HG03442 (cell line): ENCODE results near the gene ADAR.
A peak's percentile ranks its signal among the peaks of the same experiment; 100 is the strongest.

Source experiments
- ATAC-seq: cut with Tn5 transposase; IDR thresholded peaks from one replicate; pipeline ENCODE4 v1.9.1; 2021; ENCODE audit warnings: mild to moderate bottlenecking, moderate library complexity; ENCODE audit not compliant: unreplicated experiment

Gene ADAR

DNA sequence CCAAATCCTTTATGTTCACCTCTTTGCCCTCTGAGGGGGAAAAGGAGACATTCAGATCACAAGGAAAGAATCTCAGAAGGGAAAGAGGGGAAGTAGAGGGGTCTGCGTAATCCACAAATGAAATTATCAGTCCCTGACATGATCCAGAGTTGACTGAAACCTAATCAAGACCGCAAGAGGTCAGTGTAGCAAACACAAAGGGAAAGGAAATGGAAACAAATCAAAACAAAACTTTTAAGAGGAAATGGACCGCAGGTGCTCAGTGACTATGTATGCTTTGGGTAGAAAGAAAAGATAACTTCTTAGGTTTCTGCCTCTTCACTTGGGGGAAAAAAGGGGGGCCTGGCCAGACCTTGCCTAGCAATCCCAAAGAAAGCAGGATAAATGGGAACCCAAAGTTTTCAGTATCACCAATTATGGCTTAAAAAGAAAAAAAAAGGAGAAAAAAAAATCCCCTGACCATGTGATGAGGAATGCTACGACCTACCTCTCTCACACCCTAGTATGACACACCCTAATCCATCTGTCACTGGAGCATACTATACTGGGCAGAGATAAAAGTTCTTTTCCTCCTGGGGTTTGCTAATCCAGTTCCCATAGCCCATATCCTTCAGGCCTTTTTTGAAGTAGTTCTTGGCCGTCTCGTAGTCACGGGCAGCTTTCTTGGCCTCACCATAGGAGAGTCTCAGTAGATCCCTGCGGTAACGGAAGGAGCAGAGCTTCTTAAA is 23.6 kb downstream of the ADAR start:
- ATAC-seq = no peak

DNA sequence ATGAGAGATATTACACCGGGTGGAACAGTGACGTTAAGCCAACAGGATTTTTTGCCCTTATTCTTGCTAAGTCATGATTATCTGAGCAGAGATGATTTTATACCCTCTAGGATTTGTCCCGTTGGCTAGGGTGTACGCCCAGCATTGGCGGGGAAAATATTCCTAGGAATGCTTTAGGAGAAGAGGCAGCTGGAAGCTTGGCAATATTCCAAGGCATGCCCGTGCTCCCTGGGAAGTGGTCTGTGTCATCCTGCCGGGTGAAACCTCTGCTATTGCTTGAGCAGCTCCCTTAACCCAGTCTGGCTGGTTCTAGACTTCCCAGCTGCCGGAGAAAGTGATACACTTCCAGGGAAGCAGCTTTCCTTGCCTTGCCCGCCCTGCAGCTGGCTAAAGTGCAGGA is 24.2 kb downstream of the ADAR start:
- no peak for ATAC-seq

DNA sequence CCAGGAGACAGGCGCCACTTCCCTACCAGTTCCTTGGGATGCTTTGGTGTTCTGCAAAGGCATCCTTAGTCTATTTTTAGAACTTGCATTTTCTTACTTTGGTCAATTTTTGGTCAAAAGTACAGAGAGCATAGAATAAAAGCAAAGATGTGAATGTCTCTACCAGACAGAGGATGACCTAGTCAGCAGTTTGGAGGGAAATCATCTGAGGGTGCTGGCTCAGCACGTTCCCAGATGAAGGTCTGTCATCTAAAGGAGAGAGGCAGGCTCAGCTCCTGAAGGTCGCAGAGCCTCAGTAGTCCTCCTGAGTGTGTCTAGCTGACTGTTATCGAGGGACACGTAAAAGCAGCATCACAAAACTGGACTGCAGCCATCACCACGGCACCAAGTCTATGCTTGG is 25.1 kb downstream of the ADAR start:
- no peak for ATAC-seq

DNA sequence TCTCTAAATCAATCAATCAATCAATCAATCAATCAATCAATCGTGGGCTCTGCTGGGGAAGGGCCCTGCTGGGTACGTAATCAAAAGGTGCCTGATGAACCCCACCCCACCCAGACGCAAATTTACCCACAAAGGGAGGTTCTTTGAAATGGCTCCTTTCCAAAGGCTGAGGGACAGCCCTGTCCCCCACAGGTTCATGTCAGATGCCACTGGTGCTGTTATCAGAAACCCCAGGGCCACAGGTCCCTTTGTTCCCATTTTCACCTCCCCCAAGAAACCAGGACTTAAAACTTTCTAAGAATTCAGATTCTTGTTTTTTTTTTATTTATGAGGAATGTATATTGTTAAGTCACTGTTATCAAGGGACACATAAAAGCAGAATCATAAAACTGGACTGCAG is 26.2 kb downstream of the ADAR start:
- ATAC-seq = no peak

DNA sequence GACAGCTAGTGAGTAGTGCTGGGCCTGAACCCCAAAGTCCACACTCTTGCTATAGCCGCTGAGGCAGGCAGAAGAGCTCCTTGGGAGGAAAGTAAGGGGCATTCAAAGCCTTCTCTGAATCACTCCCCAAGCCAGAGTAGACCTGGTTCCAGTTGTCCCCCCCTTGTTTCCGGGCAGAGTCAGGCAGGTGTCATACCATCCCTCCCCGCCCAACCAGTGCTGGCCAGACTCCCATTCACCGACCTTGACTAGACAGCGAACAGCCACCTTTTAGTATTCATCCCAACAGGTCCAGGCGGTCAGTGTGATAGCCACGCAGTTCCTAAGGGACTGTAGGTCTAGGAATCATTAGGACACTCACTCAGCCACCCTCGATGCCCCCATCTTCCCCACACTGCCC is 28.6 kb downstream of the ADAR start:
- ATAC-seq = no peak

DNA sequence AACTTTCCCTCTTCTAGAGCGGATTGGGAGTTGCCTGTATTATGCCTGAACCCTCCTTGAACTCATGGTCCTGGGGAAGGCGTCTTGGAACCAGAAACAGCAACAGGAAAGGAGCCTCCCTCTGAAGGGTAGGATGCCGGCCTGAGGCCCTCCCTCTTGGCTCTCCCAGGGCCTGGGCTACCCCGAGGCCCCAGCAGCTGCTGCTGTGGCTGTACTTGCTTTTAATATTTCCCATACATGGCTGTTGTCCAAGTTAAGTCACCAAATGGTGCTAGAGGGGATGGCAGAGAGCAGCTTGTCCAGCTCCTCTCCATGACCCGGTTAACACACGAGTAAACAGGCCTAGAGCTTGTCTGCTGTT is 29.9 kb downstream of the ADAR start:
- ATAC-seq = no peak

DNA sequence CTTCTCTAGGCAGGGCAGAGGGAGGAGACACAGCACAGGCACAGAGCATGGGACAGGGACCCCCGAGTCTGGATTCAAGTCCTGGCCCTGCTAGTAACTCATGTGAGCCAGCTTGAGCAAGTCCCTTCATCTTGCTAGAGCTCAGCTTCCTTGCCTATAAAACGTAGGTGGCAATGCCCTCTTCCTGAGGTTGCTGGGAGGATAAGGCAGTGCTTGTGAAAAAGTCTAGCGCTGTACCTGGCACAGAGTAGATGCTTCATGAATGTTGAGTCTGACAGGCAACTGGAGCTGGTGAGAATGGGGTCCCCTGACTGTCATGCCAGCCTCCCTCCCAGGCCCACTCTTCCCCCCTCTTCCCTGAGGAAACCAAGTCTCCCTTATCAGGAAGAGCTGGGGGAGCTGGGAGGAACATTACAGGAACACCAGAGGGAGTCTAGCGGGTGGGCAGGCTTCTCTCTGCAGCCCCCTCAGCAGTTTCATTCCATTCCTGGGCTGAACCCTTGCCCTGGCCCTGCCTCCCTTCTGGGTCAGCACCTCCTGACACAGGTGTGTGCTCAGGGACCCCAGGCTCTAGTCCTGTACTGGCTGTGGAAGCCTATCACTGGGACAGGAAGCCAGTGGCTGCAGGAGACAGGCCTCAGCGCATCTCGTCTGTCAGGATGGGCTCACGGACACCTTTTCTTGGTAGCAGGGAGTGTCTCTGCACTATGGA is 30.5 kb downstream of the ADAR start:
- no peak for ATAC-seq

DNA sequence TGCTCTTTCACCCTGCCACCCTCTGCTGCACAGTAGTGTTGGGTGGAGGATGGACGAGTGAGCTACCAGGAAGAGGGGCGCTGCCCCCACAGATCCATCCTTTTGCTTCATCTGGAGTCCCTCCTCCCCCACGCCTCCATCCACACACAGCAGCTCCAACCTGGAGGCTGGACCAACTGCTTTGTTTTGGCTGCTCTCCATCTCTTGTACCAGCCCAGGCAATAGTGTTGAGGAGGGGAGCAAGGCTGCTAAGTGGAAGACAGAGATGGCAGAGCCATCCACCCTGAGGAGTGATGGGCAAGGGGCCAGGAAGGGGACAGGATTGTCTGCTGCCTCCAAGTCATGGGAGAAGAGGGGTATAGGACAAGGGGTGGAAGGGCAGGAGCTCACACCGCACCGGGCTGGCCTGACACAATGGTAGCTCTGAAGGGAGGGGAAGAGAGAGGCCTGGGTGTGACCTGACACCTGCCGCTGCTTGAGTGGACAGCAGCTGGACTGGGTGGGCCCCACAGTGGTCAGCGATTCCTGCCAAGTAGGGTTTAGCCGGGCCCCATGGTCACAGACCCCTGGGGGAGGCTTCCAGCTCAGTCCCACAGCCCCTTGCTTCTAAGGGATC is 31.9 kb downstream of the ADAR start:
- no peak for ATAC-seq

DNA sequence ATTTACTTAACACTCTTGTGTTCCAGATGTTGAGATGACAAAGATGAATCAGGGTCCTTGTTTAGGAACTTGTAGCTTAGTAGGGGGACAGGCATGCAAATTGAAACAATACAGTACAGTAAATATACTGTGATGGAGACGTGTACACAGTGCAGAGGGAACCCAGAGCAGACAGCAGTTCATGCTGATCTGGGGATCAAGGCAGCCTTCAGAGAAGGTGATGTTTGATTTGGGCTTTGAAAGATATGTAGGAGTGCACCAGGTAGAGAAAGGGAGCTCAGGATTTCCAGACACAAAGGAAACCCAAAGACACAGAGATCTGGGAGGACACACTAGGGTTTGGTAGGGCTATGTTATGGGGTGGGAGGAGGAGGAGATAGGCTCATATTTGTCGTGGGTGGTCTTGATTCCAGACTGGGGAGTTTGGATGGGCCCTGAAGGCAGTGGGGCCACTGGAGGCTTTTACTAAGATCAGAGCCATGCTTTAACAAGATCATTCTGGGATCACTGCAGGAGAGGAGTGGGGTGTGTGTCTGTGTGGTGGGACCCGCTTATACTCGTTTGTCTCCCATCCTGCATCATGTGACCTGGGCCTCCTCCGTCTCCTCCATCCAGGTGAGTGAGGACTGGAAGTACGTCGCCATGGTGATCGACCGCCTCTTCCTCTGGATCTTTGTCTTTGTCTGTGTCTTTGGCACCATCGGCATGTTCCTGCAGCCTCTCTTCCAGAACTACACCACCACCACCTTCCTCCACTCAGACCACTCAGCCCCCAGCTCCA is 32.6 kb downstream of the ADAR start:
- no peak for ATAC-seq

DNA sequence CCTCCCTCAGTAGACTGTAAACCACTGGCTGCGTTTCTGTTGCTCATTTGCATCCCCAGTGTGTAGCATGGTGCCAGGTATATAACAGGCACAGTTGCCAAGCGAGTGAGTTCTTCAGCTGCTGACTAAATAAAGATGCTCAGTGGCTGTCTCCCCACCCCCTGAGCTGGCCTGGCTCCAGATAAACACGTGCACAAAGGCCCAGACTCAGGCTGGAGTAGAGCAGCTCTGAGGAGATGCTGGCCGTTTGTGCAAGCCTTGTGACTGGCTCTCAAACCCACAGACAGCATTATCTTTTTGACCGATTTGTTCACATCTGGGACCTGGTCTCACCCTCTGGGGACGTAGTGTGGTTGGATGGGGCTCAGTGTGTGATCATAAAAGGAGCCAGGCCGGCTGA is 33.3 kb downstream of the ADAR start:
- no peak for ATAC-seq

DNA sequence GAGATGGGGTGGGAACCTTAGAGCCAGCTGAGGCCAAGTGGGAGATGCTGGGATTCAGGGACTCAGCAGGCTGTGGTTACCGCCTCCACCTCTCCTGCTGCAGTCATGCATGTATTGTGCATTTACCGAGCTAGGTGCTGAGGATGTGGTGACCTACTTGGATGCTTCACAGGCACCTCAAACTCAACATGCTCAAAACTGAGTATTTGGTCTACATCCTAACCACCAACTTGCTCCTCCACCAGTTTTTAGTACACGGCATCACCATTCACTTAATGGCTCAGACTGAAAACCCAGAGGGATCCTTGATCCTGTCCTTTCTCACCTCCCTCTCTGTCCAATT is 34.8 kb downstream of the ADAR start:
- no peak for ATAC-seq

DNA sequence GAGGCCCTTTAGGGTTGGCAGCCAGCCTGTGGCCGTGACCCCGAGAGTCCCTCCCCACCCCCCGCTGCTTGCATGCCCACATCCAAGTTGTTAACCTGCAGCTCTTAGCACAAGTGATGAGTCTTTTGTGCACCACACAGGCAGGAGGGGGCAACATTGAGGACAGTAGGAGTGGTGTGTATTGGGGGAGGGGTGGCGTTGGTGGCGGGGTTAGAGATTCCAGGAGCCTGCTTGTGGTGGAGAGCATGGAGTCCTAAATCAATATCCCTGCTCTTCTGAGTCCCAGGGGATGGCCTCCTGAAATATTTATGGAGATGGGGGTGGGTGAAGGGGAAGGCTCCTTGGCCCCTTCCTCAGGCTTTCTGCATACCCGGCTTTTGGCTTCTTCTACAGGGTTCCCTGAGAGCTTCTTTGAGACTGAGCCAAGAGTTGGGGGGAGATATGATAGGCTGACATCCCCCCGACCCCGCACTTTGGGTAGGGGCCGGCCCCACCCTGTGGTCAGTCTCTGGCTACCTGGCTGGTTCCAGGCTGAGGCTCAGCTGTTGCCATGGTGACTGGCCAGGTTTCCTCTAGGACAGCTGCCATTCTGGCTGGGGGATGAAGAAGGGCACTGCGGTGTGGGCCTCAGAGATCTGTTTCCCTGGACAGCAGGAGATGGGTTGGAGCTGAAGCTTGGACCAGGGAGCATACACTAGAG is 35.4 kb downstream of the ADAR start:
- ATAC-seq = no peak

DNA sequence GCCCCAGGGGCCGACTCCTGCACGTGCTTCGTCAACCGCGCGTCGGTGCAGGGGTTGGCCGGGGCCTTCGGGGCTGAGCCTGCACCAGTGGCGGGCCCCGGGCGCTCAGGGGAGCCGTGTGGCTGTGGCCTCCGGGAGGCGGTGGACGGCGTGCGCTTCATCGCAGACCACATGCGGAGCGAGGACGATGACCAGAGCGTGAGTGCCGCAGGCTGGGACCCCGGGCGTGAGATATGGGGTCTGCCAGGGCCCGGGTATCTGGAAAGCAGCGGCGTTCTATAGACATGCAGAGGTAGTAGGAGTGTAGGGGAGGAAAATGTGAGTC is 36.1 kb downstream of the ADAR start:
- no peak for ATAC-seq

DNA sequence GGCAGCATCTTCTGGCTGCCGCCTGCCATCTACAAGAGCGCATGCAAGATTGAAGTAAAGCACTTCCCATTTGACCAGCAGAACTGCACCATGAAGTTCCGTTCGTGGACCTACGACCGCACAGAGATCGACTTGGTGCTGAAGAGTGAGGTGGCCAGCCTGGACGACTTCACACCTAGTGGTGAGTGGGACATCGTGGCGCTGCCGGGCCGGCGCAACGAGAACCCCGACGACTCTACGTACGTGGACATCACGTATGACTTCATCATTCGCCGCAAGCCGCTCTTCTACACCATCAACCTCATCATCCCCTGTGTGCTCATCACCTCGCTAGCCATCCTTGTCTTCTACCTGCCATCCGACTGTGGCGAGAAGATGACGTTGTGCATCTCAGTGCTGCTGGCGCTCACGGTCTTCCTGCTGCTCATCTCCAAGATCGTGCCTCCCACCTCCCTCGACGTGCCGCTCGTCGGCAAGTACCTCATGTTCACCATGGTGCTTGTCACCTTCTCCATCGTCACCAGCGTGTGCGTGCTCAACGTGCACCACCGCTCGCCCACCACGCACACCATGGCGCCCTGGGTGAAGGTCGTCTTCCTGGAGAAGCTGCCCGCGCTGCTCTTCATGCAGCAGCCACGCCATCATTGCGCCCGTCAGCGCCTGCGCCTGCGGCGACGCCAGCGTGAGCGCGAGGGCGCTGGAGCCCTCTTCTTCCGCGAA is 36.6 kb downstream of the ADAR start:
- ATAC-seq = no peak

DNA sequence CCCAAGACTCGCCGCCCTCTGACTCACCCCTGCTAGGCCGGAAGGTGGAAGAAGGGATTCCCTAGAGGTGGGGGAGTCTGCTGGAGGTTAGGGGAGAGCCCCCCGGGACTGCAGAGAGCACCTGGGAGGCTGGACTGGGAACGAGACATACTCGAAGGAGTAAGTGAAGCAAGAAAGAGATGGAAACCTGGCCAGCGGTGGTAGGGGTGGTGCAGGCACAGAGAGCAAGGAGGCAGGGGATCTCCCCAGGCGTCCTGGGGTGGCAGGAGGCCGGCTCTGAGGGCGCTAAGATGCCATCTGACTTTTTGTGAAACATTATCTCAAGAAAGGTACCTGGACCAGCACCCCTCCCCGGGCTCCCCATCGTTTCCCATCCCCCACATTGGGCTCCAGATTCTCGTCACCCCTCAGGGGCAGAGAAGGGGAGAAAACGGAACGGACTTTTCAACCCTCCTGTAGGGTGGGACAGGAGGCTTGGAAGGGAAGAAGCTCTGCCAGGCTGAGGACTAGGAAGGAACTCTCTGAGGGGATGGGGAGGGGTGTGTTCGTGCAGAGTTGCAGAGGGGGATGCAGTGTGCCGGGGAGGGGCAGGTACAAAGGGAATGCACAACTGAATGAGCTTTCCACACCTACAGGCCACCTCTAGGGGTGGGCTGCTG is 39.7 kb downstream of the ADAR start:
- ATAC-seq = no peak

DNA sequence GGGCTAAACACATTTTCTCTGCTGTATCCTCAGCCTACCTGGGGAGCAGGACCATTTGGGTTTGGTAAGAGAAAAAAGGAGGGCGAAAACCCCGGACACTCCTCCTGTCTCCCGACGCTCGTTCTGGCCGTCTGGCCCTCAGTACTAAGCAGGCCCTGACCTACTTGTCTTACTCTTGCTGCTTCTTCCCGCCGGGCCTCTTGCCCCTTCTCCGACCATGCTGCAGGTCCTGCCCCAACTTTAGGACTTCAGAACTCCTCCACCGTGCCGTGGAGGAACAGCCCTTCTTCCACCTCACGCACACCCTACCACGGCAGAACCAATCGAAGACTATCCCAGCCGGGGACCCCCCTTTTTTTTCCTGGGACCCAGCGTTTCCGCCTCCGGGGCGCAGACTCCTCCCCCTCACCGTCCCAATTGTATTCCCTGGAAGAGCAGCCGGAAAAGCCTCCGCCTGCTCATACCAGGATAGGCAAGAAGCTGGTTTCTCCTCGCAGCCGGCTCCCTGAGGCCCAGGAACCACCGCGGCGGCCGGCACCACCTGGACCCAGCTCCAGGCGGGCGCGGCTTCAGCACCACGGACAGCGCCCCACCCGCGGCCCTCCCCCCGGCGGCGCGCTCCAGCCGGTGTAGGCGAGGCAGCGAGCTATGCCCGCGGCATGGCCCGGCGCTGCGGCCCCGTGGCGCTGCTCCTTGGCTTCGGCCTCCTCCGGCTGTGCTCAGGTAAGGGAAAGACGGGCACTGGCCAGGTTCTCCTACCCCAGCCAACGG is 40.4 kb downstream of the ADAR start, which contains the start of gene CHRNB2:
Gene CHRNB2 (plus strand): TSS at position 393 of the 771 bp plus-strand sequence. CDS start 267 bp downstream, at position 660.
- ATAC-seq = no peak

DNA sequence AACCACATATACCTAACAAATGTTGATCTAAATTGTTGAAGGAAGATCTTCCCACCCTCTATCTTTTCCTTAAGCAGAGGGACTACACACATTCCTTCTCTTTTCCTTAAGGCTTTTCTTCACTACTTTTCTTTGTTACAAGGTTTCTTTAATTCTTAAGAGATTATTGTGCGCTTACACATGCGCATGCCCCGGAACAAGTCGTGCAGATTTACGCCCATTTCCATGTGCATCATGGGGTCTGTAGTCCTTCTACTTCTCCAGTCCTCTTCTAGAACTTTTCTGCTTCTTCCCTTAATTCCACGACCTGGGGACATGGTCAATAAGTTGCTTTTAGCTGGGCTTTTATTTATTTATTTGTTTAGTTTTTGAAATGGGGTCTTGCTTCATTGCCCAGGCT is 42.1 kb downstream of the ADAR start:
- ATAC-seq = no peak

DNA sequence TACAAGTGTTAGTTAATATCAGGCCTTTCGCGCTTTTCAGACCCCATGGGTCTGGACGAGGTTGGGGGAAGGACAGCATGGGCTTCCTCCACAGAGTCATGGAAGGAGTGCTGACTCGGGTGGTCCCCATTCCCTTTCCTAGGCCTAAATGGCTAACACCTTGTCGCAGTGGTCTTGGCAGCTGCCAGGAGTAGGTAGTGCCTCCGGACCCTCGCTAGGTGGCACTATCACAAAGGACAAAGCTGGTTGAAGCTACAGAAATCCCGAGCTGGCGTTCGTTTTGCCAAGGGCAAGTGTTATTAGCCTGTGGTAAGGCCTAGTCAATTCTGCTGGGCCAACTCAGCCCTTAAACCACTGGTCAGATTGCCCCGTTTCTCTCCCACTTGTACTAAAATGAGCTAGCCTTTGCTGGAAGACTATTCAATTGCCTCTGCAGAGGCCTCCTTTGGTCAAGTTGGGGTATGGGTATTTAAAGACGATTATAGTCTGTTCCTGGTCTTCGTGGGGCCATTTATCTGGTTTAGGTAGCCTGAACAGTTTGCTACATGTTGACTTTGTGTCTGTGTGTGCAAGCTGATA is 48.4 kb downstream of the ADAR start:
- ATAC-seq = peak; percentile 28
